GM12878 (cell line): Measurements from ENCODE around the gene SNN. TPM values are rescaled to one million over a fixed set of nuclear protein-coding genes. Genes with fewer than 3 reads are reported as not detected.

Experiments
- ATAC-seq: fragments of 200-7000 bp; cut with Tn5 transposase; 3 replicates; pipeline ENCODE4 v1.9.1; 2020; ENCODE audit warnings: mild to moderate bottlenecking, moderate library complexity
- BruUV-seq: library from RNA; stranded (reverse); fragments of 400-500 nt; replicated peaks from 2 replicates; lab custom pipeline; 2021; lab: Mats Ljungman, UMichigan
- CTCF ChIA-PET: fragments of 300-600 bp; sonication (Branson Sonifier 250); formaldehyde crosslinking; extraction: SDS; loops from one replicate; lab custom pipeline; 2021; ENCODE audit warnings: inconsistent platforms; lab: Yijun Ruan, JAX
- POLR2A ChIA-PET: fragments of 350-600 bp; formaldehyde crosslinking; extraction: SDS; loops from one replicate; lab custom pipeline; 2021; ENCODE audit warnings: inconsistent platforms; lab: Charles Lee
- RAD21 ChIA-PET: fragments of 300-600 bp; sonication (Branson Sonifier 250); formaldehyde crosslinking; loops from one replicate; lab custom pipeline; 2023; ENCODE audit warnings: antibody characterized with exemption; ENCODE audit not compliant: unreplicated experiment; lab: Charles Lee
- SMC1A ChIA-PET: fragments of 300-600 bp; sonication (Branson Sonifier 250); formaldehyde crosslinking; loops from one replicate; lab custom pipeline; 2023; ENCODE audit not compliant: unreplicated experiment, uncharacterized antibody; lab: Charles Lee
- DNase-seq: peaks from one replicate; pipeline ENCODE4 v3.0.0-alpha.2; 2011; ENCODE audit warnings: low read depth, low spot score
- FAIRE-seq: peaks from 3 replicates; lab custom pipeline; 2011; peaks lifted over from hg19 to GRCh38; lab: Jason Lieb, UNC
- H2AFZ ChIP-seq: 2 replicates; pipeline ENCODE4 v1.6.0; 2011; ENCODE audit warnings: low read depth, low read length, control low read depth; ENCODE audit not compliant: control insufficient read depth
- H3K27ac ChIP-seq: 2 replicates; pipeline ENCODE4 v1.5.1; 2011; ENCODE audit warnings: control low read depth; ENCODE audit not compliant: control insufficient read depth, insufficient read depth
- H3K27me3 ChIP-seq, 2 experiments: replicated peaks in 1 of 2; 2 replicates each; pipeline versions ENCODE4 v1.6.0 to v1.6.1; 2011; ENCODE audit warnings: low read length in 1 of 2; ENCODE audit not compliant: control insufficient read depth in 2 of 2, insufficient read depth in 2 of 2
- H3K36me3 ChIP-seq, 2 experiments: 2 replicates each; pipeline ENCODE4 v1.5.1; 2011; ENCODE audit warnings: low read length in 1 of 2; ENCODE audit not compliant: control insufficient read depth in 2 of 2, insufficient read depth in 2 of 2
- H3K4me1 ChIP-seq: 2 replicates; pipeline ENCODE4 v1.6.1; 2011; ENCODE audit warnings: mild to moderate bottlenecking, low read length, moderate library complexity, mixed read lengths; ENCODE audit not compliant: control insufficient read depth, insufficient read depth
- H3K4me2 ChIP-seq: 2 replicates; pipeline ENCODE4 v1.6.0; 2011; ENCODE audit warnings: control low read depth; ENCODE audit not compliant: control insufficient read depth, insufficient read depth
- H3K4me3 ChIP-seq: fragments of 200-600 bp; sonication (generic); 2 replicates; pipeline ENCODE4 v1.5.1; 2016
- H3K79me2 ChIP-seq: 2 replicates; pipeline ENCODE4 v1.6.0; 2011; ENCODE audit warnings: low read length; ENCODE audit not compliant: control insufficient read depth, insufficient read depth
- H3K9ac ChIP-seq: 2 replicates; pipeline ENCODE4 v1.8.0; 2011; ENCODE audit warnings: low read length, control low read depth, mixed read lengths; ENCODE audit not compliant: control insufficient read depth, insufficient read depth
- H3K9me3 ChIP-seq: replicated peaks from 3 replicates; pipeline ENCODE4 v1.5.1; 2011; ENCODE audit warnings: mild to moderate bottlenecking, low read length; ENCODE audit not compliant: control insufficient read depth, insufficient read depth
- H4K20me1 ChIP-seq: 2 replicates; pipeline ENCODE4 v1.6.0; 2011; ENCODE audit not compliant: control insufficient read depth, insufficient read depth
- BCL3 ChIP-seq: IDR thresholded peaks from 2 replicates; pipeline ENCODE4 v1.6.1; 2011; ENCODE audit warnings: borderline replicate concordance, low read depth, mild to moderate bottlenecking, moderate library complexity, low read length; ENCODE audit not compliant: insufficient read depth, poor library complexity, severe bottlenecking
- CTCF ChIP-seq, 3 experiments: IDR thresholded peaks in 2 of 3; conservative IDR thresholded peaks in 1 of 3; 2 replicates each; pipeline ENCODE4 v1.5.1; 2011; ENCODE audit warnings: low read depth in 3 of 3, low read length in 3 of 3, mild to moderate bottlenecking in 3 of 3, control low read depth in 2 of 3, moderate library complexity in 2 of 3, inconsistent platforms in 1 of 3, mixed read lengths in 1 of 3; ENCODE audit not compliant: control insufficient read depth in 2 of 3, insufficient read depth in 1 of 3; ENCODE audit errors: extremely low read depth in 1 of 3
- E2F4 ChIP-seq: IDR thresholded peaks from 2 replicates; pipeline ENCODE4 v1.6.1; 2012; ENCODE audit warnings: low read depth, low read length, improper control_type of control experiment
- RCOR1 ChIP-seq: conservative IDR thresholded peaks from 2 replicates; pipeline ENCODE4 v1.6.1; 2012; ENCODE audit warnings: low read depth, low read length, improper control_type of control experiment
- WGBS: methylation state at CpG from one replicate; pipeline ENCODE4 v1.1.6; 2016; ENCODE audit warnings: low lambda C conversion rate; ENCODE audit not compliant: insufficient replicate concordance, insufficient coverage; ENCODE audit errors: missing lambda C conversion rate; 5-methylcytosine and 5-hydroxymethylcytosine counted together
- in situ Hi-C: fragments of 300-500 bp; cut with MboI; formaldehyde crosslinking; loops from 9 replicates; pipeline ENCODE4 v1.14.3; 2018; ENCODE audit warnings: mixed read lengths
- intact Hi-C: fragments of 100-400 bp; cut with micrococcal nuclease; formaldehyde crosslinking; loops from one replicate; pipeline ENCODE4 v1.14.2; 2022; ENCODE audit not compliant: unreplicated experiment
- polyA plus RNA-seq, 11 experiments: library from polyadenylated mRNA; depleted of rRNA in 4 of 11; unstranded in 6 of 11; stranded (reverse) in 5 of 11; fragments of >200 nt; fragmentation: Nextera tagmentation in 4 of 11; fragmentation: Illumina TruSeq in 1 of 11; extraction: Ambion mirVana in 4 of 11; extraction: Trizol in 1 of 11; gene quantifications; 1 replicate in 1 of 11; 2 replicates in 10 of 11; pipeline versions ENCODE4 v1.2.1 to v1.2.3, GENCODE V29; 2011 to 2016; ENCODE audit warnings: inconsistent platforms in 2 of 11, missing spikeins in 2 of 11, low read depth in 1 of 11
- total RNA-seq, 4 experiments: library from RNA; depleted of rRNA in 3 of 4; stranded (reverse); fragments of >200 nt in 3 of 4; fragmentation: Illumina TruSeq in 1 of 4; extraction: Trizol in 1 of 4; gene quantifications; 2 replicates each; pipeline versions ENCODE4 v1.2.1 to v1.2.3, GENCODE V29; 2013 to 2021

Gene SNN
- total and polyA plus RNA-seq, 10 of the 15 experiments (the other 5 are each of a cell fraction or from before 2014, with no cell fraction given) = 2.2 to 43.4 (median 27.8) TPM

GRCh38 chr16:11674001-11674817 lies 6.0 kb downstream of the SNN start:
- H3K4me3 ChIP-seq = no peak overlapping the region
- no peak overlapping the region for H2AFZ ChIP-seq
- SMC1A ChIA-PET = interaction anchor here (6.8 kb wide), 1 partner anchor 43 kb away, joined by 41 read pairs; no protein-coding TSS in a partner anchor
- peaks cover 10% of the 10 kb centered on the region for H4K20me1 ChIP-seq
- H3K27me3 ChIP-seq = no peaks in the 10 kb centered on the region
- DNase-seq (no peak), ATAC-seq (no peak), FAIRE-seq (no peak)
- in situ Hi-C loops (loop anchor here (25.0 kb wide), 1 partner anchor 712 kb away; no protein-coding TSS in a partner anchor), intact Hi-C loops (loop anchor here (5.0 kb wide), 1 partner anchor 92 kb away; no protein-coding TSS in a partner anchor)
- POLR2A ChIA-PET = interaction anchor here (0.5 to 0.7 kb wide), 2 partner anchors 20 to 154 kb away, joined by 4 read pairs; no protein-coding TSS in a partner anchor
- H3K9me3 ChIP-seq = no peaks in the 10 kb centered on the region
- no peak for TF ChIP-seq E2F4
- no peak for TF ChIP-seq RCOR1
- TF ChIP-seq BCL3 = peak; percentile 29
- TF ChIP-seq CTCF (IDR thresholded peaks at IDR 0.05 in 2 of 3, conservative IDR thresholded peaks at IDR 0.05 in 1 of 3; ENCODE audit: control insufficient read depth in 2 of 3, extremely low read depth in 1 of 3, insufficient read depth in 1 of 3, low read depth in 3 of 3, low read length in 3 of 3) = peak; percentile 4 to 33 (median 5); a peak in 2 of 6 replicates
- WGBS = 92% methylated on average over 25 of the region's 25 CpGs
- H3K36me3 ChIP-seq = peaks cover 20 to 21% of the 10 kb centered on the region in 2 experiments
- peaks cover 69% of the 10 kb centered on the region for H3K4me1 ChIP-seq
- H3K27ac ChIP-seq = no peak overlapping the region
- CTCF ChIA-PET = interaction anchor here (1.3 to 1.5 kb wide), 2 partner anchors 31 to 41 kb away, joined by 3 read pairs; no protein-coding TSS in a partner anchor
- no peak overlapping the region for H3K9ac ChIP-seq
- peaks cover 43% of the 10 kb centered on the region for H3K79me2 ChIP-seq
- RAD21 ChIA-PET = interaction anchor here (1.0 to 1.7 kb wide), 3 partner anchors 15 to 91 kb away, joined by 3 to 7 read pairs (median 4); no protein-coding TSS in a partner anchor
- no peak overlapping the region for H3K4me2 ChIP-seq
- no TSS peak for BruUV-seq
